GM19328 (cell line): ENCODE data around the gene WDR82.

Experiments used
- ATAC-seq: cut with Tn5 transposase; IDR thresholded peaks from one replicate; pipeline ENCODE4 v1.9.1; 2021; ENCODE audit warnings: mild to moderate bottlenecking, moderate library complexity; ENCODE audit not compliant: unreplicated experiment

WDR82 gene

DNA sequence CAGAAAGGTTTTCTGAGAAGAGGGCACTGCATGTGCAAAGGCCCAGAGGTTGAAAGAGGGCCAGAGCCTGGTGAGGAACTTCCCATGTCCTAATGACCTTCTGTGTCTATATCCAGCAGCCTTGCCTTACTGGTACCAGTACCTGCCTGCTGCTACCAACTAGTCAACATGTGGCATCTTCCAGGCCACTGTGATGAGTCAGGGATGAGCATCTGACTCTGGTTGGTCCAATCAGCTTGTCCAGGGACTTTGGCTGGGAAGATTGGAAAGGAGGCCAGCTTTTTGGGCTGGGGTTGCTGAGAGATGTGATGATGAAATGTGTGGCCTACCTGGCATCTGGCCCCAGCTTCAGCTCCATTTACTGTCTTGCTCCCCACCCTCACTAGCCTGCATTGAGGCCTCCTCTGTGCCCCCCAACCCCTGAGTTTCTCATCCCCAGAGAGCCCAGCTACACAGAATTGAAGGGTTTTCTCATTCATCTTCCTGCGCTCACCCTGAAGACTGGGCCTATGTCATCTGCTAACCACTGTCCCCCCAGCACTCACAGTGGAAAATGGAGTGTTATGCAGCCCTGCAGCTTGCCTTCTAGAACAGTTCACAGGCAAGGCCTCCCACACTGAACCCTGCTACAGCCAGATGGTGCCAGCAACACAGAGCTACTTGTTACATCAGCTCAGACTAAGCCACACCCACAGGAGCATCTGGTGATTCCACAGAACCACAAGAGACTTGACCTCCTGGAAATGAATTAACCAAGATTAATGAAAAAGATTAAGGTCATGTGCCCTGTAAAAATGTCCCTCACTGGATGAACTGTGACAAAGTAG lies 38.2 kb downstream of the WDR82 start:
- ATAC-seq: no peak

GRCh38 chr3:52238761-52239701 lies 39.4 kb downstream of the WDR82 start, which contains the start of gene TWF2:
TWF2 (minus strand) TSS chr3:52239158; CDS start chr3:52239016, 142 bp downstream.
- ATAC-seq: peak; percentile 86

DNA sequence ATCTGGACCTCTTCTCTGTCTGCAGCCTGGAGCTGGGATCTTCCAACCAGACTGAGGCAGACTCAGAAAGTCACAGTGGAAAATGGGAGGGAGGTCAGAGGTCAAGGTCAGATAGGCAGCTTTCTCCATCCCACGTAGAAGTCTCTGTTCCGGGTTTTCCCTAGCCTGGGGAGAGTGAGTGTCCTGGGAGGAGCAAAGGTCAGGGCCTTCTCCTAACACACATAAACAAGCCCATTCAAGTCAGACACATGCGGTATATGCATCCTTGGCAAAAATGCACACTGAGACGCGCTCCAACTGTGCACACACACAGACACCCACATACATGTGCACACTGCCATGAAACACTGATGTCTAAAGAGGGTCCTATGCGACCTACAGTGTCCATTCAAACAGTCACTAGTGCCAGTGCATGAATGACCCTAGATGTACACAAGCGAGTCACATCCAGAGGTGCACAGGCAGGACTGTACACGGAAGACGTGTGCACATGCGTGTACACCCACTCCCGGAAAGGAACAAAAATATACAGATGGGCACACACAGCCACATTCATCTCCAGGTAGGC lies 40.2 kb downstream of the WDR82 start:
- ATAC-seq: no peak

DNA sequence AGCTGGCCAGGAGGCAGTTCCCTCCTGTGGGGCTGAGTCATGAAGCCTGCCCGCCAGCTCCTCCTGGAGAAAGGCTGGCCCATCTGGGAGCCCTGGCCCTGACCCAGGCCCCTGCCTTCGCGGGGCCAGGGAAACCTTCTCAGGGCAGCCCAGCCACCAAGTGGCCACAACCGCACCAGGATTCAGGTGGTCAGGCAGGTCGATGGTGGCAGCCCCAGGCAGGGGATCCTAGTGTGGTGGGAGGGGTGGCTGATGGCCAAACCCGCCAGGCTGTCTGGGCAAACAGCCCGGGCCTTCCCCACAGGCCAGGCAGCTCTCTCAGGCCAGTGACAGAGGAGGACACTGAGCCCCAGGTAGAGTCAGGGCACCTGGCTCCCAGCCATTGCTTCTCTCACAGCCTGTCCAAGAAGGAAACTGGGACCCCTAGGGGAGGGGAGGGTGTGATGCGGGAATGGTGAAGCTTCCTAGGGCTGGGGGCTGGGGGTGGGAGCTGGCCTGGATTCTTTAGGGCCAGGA lies 40.7 kb downstream of the WDR82 start:
- ATAC-seq: no peak

- ATAC-seq: no peak
These were observed 41.3 kb downstream of the WDR82 start for GRCh38 chr3:52237006-52237656.

DNA sequence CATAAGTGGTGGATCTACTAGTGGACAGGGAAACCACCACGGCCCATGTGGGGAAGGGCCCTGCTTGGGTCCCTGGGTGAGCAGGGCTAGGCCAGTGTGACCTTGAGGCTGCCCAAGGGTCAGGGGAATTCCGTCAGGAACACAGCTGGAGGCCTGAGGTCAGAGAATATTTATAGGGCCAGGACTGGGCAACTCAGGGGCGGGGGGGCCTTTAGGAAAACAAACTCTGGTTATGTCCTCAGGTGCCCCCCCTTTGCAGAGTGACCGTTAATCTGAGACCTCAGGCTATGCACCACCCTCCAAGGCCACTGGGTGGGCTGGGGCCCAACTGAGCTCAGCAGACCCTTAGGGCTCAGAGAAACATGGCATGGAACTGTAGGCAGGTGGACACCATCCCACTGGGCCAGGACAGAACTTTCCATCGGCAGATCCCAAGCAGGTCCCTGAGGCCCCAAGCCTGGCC lies 42.0 kb downstream of the WDR82 start:
- no peak for ATAC-seq

DNA sequence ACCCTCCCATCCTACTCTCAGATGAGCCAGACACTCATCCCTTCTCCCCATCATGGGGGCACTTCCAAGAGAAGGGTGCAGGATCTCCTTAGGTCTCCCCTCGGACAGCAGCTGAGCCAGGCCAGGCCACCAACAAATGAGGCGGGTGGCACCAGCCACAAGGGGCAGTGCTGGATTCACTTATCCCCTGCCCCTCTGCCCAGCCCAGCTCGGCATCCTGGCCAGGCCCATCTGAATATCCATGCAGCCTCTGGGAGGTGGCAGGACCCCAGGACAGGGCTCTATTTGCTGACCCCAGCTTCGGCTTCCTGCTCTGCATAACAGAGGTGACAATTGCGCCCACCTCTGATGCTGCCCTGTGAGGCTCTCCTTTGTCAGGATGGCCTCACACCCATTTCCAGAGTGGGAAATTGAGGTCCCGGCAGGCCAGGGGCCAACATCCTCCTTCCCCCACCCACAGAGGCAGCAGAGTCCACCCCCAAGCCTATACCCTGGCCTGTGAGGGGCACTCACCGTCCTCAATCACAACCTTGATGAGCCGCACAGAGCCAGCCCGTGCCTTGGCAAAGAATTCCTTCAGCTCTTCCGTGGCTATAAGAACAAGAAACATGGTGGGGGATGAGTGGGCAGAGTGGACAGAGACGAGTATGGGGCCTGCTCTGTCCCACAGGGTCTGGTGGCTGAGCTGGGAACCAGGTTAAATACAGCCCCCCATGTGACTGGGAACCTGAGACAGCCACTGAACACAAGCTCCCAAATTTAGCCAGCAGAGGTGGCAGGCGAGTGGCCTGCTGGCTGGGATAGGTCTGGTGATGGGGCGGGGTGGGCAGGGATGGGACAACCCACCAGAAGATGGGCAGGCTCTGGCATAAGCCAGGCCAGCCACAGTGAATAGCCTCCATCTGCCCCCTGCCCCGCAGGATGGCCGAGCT lies 43.7 kb downstream of the WDR82 start:
- ATAC-seq: no peak

GRCh38 chr3:52233968-52234367 lies 44.5 kb downstream of the WDR82 start:
- ATAC-seq: no peak

- no peak for ATAC-seq
These were observed 45.3 kb downstream of the WDR82 start for GRCh38 chr3:52233108-52233591.

DNA sequence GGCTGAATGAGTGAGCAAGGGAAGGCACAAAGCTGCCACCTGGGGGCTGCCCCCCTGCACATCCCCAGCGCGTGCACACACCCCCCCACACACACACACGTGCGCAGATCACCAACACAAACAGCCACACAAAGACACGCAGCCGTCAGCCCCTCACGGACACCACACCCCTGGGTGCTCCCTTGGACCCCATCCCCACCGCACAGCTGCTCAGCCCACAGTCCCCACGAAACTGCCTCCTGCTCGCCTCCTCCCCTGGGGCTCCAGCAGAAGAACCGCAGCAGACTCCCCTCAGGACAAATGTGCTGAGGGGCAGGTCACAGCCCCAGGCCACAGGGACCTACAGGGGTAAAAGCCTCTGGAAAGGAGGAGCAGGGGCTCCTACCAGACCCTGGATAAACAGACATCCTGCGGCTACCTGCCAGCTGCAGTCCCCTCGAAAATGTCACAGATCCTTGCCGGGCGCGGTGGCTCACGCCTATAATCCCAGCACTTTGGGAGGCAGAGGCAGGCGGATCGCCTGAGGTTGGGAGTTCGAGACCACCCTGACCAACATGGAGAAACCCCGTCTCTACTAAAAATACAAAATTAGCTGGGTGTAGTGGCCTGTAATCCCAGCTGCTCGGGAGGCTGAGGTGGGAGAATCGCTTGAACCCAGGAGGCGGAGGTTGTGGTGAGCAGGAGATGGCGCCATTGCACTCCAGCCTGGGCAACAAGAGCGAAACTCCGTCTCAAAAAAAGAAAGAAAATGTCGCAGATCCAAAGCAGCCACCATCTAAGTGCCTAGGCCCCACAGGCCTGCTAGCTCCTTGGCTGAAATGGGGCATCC lies 46.0 kb downstream of the WDR82 start:
- ATAC-seq: no peak

GRCh38 chr3:52231502-52232278 lies 46.8 kb downstream of the WDR82 start:
- ATAC-seq: no peak

DNA sequence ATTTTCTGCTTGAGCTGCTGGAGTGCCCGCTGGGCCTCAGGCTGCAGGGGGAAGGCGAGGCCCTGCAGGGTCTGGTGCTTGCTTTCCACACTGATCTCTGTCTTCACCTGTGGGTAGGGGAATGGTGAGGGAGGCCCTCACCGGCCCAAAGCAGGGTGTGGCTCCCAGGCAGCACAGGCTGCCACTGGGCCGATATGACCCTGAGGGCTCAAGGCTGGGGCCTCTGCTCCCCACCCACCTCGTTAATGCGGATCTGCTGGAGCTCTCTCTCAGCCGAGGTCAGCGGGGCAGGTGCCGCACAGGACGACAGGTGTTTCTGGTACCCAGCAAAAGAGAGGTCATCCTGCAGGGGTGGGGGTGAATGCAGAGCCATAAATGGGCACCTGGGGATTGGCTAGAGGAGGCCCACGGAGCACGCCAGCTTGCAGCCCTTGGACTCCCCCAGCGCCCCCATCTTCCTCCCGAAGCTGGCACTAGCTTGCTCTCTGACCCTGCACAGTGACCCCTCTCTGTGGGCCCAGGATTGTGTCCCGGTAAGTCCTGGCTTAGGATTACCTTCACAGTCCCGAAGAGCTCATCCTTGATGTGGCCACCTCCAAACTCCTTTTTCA lies 47.5 kb downstream of the WDR82 start:
- ATAC-seq: no peak

- no peak for ATAC-seq
These were observed 48.0 kb downstream of the WDR82 start for GRCh38 chr3:52230461-52230860.

- no peak for ATAC-seq
These were observed 48.8 kb downstream of the WDR82 start for GRCh38 chr3:52229656-52230055.

DNA sequence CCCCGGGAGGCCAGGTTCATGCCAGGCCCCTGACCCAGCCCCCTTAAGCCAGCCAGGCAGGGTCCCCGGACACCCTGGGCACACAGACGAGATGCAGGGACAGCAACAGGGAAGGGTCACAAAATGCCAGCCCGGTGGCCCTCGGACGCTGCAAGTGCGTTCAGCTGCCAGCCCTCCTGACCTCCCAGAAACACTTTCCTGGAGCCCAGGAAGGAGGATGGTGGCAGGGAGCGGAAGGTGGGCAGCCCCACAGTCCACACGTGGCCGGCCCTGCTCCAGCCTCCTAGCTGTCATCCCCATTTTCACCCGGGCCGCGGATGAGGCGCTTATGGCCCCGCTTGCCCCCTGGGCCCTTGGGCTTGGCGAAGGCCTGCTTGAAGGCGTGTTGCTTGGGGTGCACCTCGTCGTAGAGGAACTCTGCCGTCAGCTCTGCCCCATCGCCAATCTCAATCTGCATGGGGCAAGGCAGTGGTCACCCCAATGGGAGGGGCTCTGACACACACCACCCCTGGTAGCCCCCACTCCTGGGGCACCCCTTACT lies 49.6 kb downstream of the WDR82 start:
- no peak for ATAC-seq

- no peak for ATAC-seq
These were observed 50.2 kb downstream of the WDR82 start for GRCh38 chr3:52228266-52228665.

DNA sequence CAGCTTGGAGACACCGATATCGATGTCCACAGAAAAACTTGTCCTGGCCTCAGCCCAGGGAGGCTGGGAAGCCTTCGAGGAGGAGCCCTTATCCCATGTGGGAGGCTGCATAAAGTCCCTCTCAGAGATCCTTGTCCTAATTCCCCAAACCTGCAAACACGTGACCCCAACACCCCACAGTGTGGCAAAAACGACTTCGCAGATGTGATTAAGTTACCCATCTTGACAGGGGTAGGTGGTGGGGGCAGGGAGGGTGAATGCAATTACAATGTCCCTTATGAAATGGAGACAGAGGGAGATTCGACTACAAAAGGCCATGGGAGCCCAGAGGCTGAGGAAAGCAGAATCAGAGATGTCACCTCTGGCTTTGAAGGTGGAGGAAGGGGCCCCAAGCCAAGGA lies 50.7 kb downstream of the WDR82 start:
- ATAC-seq: no peak
